ENCODE measurements around the gene VEGFB.

Gene VEGFB

DNA sequence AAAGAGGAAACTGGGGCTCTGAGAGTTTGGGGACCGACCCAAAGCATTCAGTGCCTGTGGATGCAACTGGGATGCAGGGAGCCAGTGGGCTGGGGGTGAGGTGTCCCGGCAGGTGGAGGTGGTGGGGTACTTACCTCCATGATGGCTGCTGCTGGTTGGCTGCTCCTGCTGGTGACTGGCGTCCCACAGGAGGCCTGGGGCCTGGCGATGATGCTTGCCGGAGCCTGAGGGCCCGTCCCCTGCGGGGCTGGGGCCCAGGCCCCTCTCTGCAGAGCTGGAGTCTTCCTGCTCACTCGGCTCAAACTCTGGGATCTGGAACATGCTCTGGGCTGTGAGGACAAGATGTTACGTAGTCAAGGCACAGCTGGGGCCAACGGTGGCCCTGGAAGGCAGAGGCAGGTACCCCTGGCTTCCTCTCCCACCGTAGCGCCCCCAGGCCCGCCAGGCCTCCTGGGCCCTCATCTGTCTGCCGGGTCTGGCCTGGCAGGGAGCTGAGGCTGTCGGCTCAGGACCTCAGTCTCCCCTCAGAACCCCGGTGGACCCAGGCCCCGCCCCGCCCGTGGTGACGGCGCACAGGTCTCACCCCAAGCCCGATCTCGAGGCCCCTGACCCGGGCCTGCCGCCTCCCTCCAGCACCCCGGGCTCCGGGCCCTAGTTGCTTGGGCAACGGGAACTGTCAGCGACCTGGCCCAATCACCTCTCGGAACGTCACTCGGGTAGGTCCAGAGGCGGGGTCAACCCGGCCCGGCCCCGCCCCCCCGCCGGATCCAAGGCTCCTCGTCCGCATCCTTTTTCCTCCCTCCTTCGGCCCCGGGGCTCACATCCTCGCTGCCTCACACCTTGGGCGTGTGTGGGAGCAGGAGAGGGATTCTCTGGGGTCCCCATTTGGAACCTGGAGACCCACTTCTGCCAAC is 49.9 kb downstream of the VEGFB start, which contains the start of gene BAD:
TSS of gene BAD (minus strand) at position 618 of the 914 bp plus-strand sequence. CDS start at position 321, 297 bp downstream.
- peak; percentile 94 for DNase-seq (ENCODE audit: low spot score)

DNA sequence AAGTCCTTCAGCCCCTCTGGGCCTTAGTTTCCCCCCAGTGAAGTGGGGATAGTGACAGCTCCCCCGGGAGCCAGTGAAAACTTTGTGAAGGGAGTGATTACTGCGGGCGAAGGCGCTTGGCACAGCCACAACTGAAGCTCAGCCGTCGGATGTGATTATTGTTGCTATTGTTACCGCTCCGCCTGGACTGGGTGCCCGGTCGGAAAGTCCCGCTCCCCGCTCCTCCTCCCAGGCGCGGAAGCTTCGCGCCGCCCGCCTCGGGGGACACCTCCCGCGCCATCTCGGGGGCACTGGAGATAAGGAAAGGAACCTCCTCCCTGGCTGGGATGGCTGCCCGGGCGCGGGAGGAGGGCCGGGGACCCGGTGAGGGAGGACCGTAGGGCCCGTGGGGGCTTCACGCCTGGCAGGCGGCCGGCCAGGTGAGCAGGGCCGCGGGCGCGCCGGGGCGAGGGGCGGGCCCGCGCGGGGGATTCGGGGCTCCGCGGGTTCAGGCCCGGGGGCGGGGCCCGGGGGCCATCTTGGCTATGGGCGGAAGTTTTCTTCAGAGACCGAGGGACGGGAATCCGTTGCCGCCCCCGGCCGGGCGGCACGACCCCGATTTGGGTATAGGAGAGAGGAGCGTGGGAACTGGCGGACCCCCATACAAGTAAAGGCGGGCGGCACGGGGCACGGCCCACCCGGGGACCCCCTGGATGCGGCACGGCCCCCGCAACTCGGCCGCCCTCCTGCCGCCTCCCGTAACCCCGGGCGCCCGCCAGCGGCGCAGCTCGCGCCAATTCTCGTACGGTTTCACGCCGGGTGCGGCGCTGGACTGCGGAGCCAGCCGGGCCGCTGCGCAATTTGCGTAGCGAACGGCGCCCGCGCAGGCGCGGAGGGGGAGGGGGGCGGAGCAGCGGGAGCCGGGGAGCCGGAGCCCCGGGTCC is 50.8 kb downstream of the VEGFB start, which contains the start of gene GPR137:
TSS of gene GPR137 (plus strand) at position 887 of the 923 bp plus-strand sequence. CDS start 677 bp downstream, outside the sequence.
- peak; percentile 74 for DNase-seq (ENCODE audit: low spot score)

DNA sequence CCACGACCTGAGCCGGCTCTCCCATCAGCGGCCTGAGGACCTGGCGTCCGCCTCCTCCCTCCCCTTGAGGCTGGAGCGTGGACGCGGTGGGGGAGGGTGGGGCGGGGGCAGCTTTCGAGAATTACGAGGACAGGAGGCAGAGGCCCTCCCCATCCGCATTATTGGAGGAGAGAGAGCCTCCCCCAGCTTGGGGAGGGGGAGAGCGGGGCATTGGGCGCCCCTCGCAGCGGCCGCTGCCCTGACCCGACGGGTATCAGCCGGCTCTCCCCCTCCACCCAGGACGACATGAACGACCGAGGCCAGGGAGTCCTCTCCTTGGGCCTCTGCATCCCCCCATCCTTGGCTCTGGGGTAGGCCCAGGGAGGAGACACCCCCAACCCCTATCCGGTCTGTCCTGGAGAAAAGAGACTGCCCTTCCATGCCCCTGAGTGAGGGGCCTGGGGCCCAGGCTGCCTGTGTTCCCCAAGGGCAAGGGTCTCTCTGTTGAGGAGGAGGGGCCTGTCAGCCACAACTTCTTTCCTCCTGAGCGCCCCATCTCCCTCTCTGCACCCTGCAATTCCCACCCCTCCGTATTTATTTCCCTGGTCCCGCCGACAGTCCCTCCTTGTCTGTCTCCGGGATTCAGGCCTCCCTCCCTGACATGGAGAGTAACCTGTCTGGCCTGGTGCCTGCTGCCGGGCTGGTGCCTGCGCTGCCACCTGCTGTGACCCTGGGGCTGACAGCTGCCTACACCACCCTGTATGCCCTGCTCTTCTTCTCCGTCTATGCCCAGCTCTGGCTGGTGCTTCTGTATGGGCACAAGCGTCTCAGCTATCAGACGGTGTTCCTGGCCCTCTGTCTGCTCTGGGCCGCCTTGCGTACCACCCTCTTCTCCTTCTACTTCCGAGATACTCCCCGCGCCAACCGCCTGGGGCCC is 51.8 kb downstream of the VEGFB start:
- DNase-seq (ENCODE audit: low spot score): no peak

DNA sequence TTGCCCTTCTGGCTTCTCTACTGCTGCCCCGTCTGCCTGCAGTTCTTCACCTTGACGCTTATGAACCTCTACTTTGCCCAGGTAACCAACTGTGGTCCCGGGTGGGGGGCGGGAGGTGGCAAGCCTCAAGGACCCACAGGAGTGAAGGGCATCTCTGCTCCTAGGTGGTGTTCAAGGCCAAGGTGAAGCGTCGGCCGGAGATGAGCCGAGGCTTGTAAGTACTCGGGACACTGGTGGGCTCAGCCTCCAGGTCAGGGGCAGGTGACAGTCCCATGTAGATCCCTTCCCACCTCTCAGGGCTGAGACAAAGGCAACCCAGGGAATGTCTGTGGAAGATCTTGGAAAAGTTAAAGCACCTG is 52.4 kb downstream of the VEGFB start:
- no peak for DNase-seq (ENCODE audit: low spot score)

- no peak for DNase-seq (ENCODE audit: low spot score)
Measured at GRCh38 chr11:64287676-64288352, 53.4 kb downstream of the VEGFB start.

DNA sequence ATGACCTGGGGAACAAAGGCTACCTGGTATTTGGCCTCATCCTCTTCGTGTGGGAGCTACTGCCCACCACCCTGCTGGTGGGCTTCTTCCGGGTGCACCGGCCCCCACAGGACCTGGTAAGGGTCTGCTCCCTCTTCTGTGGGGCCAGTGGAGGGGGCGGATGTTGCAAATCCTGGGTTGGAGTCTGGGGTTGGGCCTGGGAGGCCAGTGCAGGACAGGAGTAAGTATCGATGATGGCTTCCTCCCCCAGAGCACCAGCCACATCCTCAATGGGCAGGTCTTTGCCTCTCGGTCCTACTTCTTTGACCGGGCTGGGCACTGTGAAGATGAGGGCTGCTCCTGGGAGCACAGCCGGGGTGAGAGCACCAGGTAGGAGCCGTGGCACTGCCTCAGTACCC is 54.0 kb downstream of the VEGFB start:
- no peak for DNase-seq (ENCODE audit: low spot score)

All from HuH-7 (cell line).